HUES64 (cell line): Measurements from ENCODE around the gene COPS6.

ENCODE experiments used
- H3K27ac ChIP-seq: 2 replicates; pipeline ENCODE4 v1.7.0; 2013; ENCODE audit warnings: low read depth, low read length, inconsistent platforms
- H3K27me3 ChIP-seq: 2 replicates; pipeline ENCODE4 v1.6.1; 2013; ENCODE audit warnings: mild to moderate bottlenecking, low read length; ENCODE audit not compliant: insufficient read depth
- H3K36me3 ChIP-seq: 2 replicates; pipeline ENCODE4 v1.6.1; 2013; ENCODE audit warnings: mild to moderate bottlenecking, low read length; ENCODE audit not compliant: insufficient read depth
- H3K4me1 ChIP-seq: 2 replicates; pipeline ENCODE4 v1.6.1; 2013; ENCODE audit warnings: mild to moderate bottlenecking, low read length, moderate library complexity; ENCODE audit not compliant: insufficient read depth
- H3K4me3 ChIP-seq: 2 replicates; pipeline ENCODE4 v1.5.1; 2013; ENCODE audit warnings: mild to moderate bottlenecking, low read length, moderate library complexity
- H3K9ac ChIP-seq: 2 replicates; pipeline ENCODE4 v1.6.1; 2013; ENCODE audit warnings: mild to moderate bottlenecking, low read depth, low read length
- H3K9me3 ChIP-seq: 2 replicates; pipeline ENCODE4 v1.6.1; 2013; ENCODE audit warnings: low read depth, low read length; ENCODE audit not compliant: insufficient read depth
- WGBS: fragments of 150-250, 120-280 bp; methylation state at CpG from one replicate; pipeline ENCODE4 v1.1.7; 2013; ENCODE audit warnings: missing lambda C conversion rate; 5-methylcytosine and 5-hydroxymethylcytosine counted together

COPS6 gene

GRCh38 chr7:100119970-100120732, 31.4 kb downstream of the COPS6 start:
- Histone ChIP-seq H3K27me3 (no peaks in the 10 kb centered on the region), H3K4me1 (peaks cover 7% of the 10 kb centered on the region; the same call in 1 of the 2 replicates), H3K9me3 (no peaks in the 10 kb centered on the region), H3K36me3 (peaks cover 9% of the 10 kb centered on the region; the same call in 1 of the 2 replicates), H3K27ac (peak overlapping the region; percentile 85; the same call in 1 of the 2 replicates), H3K4me3 (peak overlapping the region; percentile 92), H3K9ac (peak overlapping the region; percentile 97)
- WGBS = 16% methylated on average over 19 of the region's 19 CpGs

GRCh38 chr7:100120733-100121036, 31.9 kb downstream of the COPS6 start:
- Histone ChIP-seq H3K4me1 (peaks cover 7% of the 10 kb centered on the region; the same call in 1 of the 2 replicates), H3K36me3 (peaks cover 10% of the 10 kb centered on the region; the same call in 1 of the 2 replicates), H3K27me3 (no peaks in the 10 kb centered on the region), H3K27ac (no peak overlapping the region), H3K9ac (no peak overlapping the region), H3K9me3 (no peaks in the 10 kb centered on the region), H3K4me3 (peak overlapping the region; percentile 92)
- 58% methylated on average over 1 of the region's 1 CpG for WGBS

- H3K27me3 ChIP-seq = no peaks in the 10 kb centered on the region
- no peak overlapping the region for H3K9ac ChIP-seq
- peaks cover 6% of the 10 kb centered on the region; the same call in 1 of the 2 replicates for H3K36me3 ChIP-seq
- no peak overlapping the region for H3K4me3 ChIP-seq
- no peaks in the 10 kb centered on the region for H3K9me3 ChIP-seq
- H3K4me1 ChIP-seq = peaks cover 7% of the 10 kb centered on the region; the same call in 1 of the 2 replicates
- WGBS = 65% methylated on average over 13 of the region's 13 CpGs
- H3K27ac ChIP-seq = no peak overlapping the region
These were observed 33.3 kb downstream of the COPS6 start for GRCh38 chr7:100122067-100122466.

- Histone ChIP-seq H3K9ac (no peak overlapping the region), H3K36me3 (peaks cover 6% of the 10 kb centered on the region; the same call in 1 of the 2 replicates), H3K27me3 (peaks cover 3% of the 10 kb centered on the region), H3K4me3 (no peak overlapping the region), H3K27ac (no peak overlapping the region), H3K9me3 (no peaks in the 10 kb centered on the region), H3K4me1 (peaks cover 7% of the 10 kb centered on the region; the same call in 1 of the 2 replicates)
- WGBS = 90% methylated on average over 1 of the region's 1 CpG
These were observed 33.8 kb downstream of the COPS6 start for GRCh38 chr7:100122568-100122967.

- Histone ChIP-seq H3K36me3 (peaks cover 6% of the 10 kb centered on the region; the same call in 1 of the 2 replicates), H3K27ac (no peak overlapping the region), H3K4me3 (no peak overlapping the region), H3K4me1 (peaks cover 12% of the 10 kb centered on the region), H3K27me3 (peaks cover 20% of the 10 kb centered on the region), H3K9me3 (no peaks in the 10 kb centered on the region), H3K9ac (no peak overlapping the region)
- 97% methylated on average over 4 of the region's 4 CpGs for WGBS
These were observed 35.8 kb downstream of the COPS6 start for GRCh38 chr7:100124301-100125230.

GRCh38 chr7:100126239-100126930, 37.6 kb downstream of the COPS6 start:
- Histone ChIP-seq H3K27me3 (peaks cover 20% of the 10 kb centered on the region), H3K4me3 (peak overlapping the region; percentile 97), H3K4me1 (peaks cover 5% of the 10 kb centered on the region; the same call in 1 of the 2 replicates), H3K9ac (peak overlapping the region; percentile 95), H3K27ac (peak overlapping the region; percentile 99), H3K36me3 (peaks cover 6% of the 10 kb centered on the region; the same call in 1 of the 2 replicates), H3K9me3 (no peaks in the 10 kb centered on the region)
- WGBS = 22% methylated on average over 29 of the region's 29 CpGs

- Histone ChIP-seq H3K4me3 (peak within 1 kb of the TSS; percentile 97), H3K27me3 (peaks cover 20% of the 10 kb centered on the region), H3K9ac (peak within 1 kb of the TSS; percentile 95), H3K27ac (peak within 1 kb of the TSS; percentile 99), H3K9me3 (no peaks in the 10 kb centered on the region), H3K36me3 (peaks cover 6% of the 10 kb centered on the region; the same call in 1 of the 2 replicates), H3K4me1 (peaks cover 5% of the 10 kb centered on the region; the same call in 1 of the 2 replicates)
- under 1% methylated on average over 85 of the region's 85 CpGs for WGBS
These were observed 38.4 kb downstream of the COPS6 start, which contains the start of gene MBLAC1 for GRCh38 chr7:100126931-100127865. Gene MBLAC1, plus strand, starts transcription at chr7:100126967. Its CDS starts 429 bp downstream, at chr7:100127396.

GRCh38 chr7:100127866-100128636, 39.3 kb downstream of the COPS6 start:
- Histone ChIP-seq H3K9me3 (no peaks in the 10 kb centered on the region), H3K27me3 (peaks cover 20% of the 10 kb centered on the region), H3K4me1 (peaks cover 7% of the 10 kb centered on the region; the same call in 1 of the 2 replicates), H3K4me3 (peak overlapping the region; percentile 97), H3K9ac (peak overlapping the region; percentile 95), H3K36me3 (peaks cover 6% of the 10 kb centered on the region; the same call in 1 of the 2 replicates), H3K27ac (no peak overlapping the region)
- 7% methylated on average over 37 of the region's 37 CpGs for WGBS

GRCh38 chr7:100128637-100128963, 39.8 kb downstream of the COPS6 start:
- Histone ChIP-seq H3K27ac (no peak overlapping the region), H3K4me3 (peak overlapping the region; percentile 97; the same call in 1 of the 2 replicates), H3K36me3 (peaks cover 6% of the 10 kb centered on the region; the same call in 1 of the 2 replicates), H3K27me3 (peaks cover 20% of the 10 kb centered on the region), H3K4me1 (peaks cover 7% of the 10 kb centered on the region; the same call in 1 of the 2 replicates), H3K9me3 (no peaks in the 10 kb centered on the region), H3K9ac (no peak overlapping the region)
- WGBS = 83% methylated on average over 1 of the region's 1 CpG
